Thoracic aorta (tissue), 2 donors: Measurements from ENCODE around the gene KCP. TPM values are rescaled to one million over a fixed set of nuclear protein-coding genes. Genes with fewer than 3 reads are reported as not detected.

ENCODE experiments used
- ATAC-seq: fragments of 150-250 bp; one replicate; pipeline ENCODE4 v1.8.0; 2017; ENCODE audit warnings: low read depth; ENCODE audit not compliant: insufficient number of reproducible peaks, low FRiP score
- DNase-seq: peaks from one replicate; pipeline ENCODE4 v3.0.0-alpha.2; 2020; ENCODE audit warnings: low spot score
- H3K27ac ChIP-seq, 2 donors: fragments of 200-600 bp; sonication (generic); 1 replicate in 1 of 2; 2 replicates in 1 of 2; pipeline ENCODE4 v1.5.1; 2016; ENCODE audit warnings: mild to moderate bottlenecking in 2 of 2, moderate library complexity in 2 of 2
- H3K27me3 ChIP-seq: fragments of 200-600 bp; sonication (generic); replicated peaks from 2 replicates; pipeline ENCODE4 v1.6.0; 2016; ENCODE audit warnings: mild to moderate bottlenecking; ENCODE audit not compliant: insufficient read depth
- H3K36me3 ChIP-seq: fragments of 200-600 bp; sonication (generic); one replicate; pipeline ENCODE4 v1.5.1; 2016
- H3K4me1 ChIP-seq, 2 donors: fragments of 200-600 bp; sonication (generic); 1 replicate in 1 of 2; 2 replicates in 1 of 2; pipeline versions ENCODE4 v1.5.1 to v1.6.0; 2016; ENCODE audit warnings: low read depth in 2 of 2, mild to moderate bottlenecking in 1 of 2; ENCODE audit not compliant: control insufficient read depth in 1 of 2
- H3K4me3 ChIP-seq: fragments of 200-600 bp; sonication (generic); 2 replicates; pipeline ENCODE4 v1.5.1; 2016; ENCODE audit warnings: mild to moderate bottlenecking
- H3K9me3 ChIP-seq: fragments of 200-600 bp; sonication (generic); 2 replicates; pipeline ENCODE4 v1.5.1; 2016
- CTCF ChIP-seq: fragments of 200-600 bp; sonication (generic); IDR thresholded peaks from one replicate; pipeline ENCODE4 v1.5.1; 2019; ENCODE audit warnings: antibody characterized with exemption
- total RNA-seq, 2 donors: library from RNA; depleted of rRNA; stranded (reverse); fragments of >200 nt; gene quantifications; one replicate each; pipeline versions ENCODE4 v1.1.0 to v1.2.3, GENCODE V29; 2016

Gene KCP
- total RNA-seq, 2 donors from 2014 or later = 0.81 to 2.0 TPM

GRCh38 chr7:128845987-128846386, 64.5 kb downstream of the KCP start:
- peaks cover 75% of the 10 kb centered on the region for H3K36me3 ChIP-seq
- no peak overlapping the region for H3K27ac ChIP-seq
- no peak overlapping the region for H3K4me3 ChIP-seq
- no peaks in the 10 kb centered on the region for H3K27me3 ChIP-seq
- H3K9me3 ChIP-seq = no peaks in the 10 kb centered on the region
- no peaks in the 10 kb centered on the region for H3K4me1 ChIP-seq
- DNase-seq (no peak), ATAC-seq (no peak)
- no peak for TF ChIP-seq CTCF

DNA sequence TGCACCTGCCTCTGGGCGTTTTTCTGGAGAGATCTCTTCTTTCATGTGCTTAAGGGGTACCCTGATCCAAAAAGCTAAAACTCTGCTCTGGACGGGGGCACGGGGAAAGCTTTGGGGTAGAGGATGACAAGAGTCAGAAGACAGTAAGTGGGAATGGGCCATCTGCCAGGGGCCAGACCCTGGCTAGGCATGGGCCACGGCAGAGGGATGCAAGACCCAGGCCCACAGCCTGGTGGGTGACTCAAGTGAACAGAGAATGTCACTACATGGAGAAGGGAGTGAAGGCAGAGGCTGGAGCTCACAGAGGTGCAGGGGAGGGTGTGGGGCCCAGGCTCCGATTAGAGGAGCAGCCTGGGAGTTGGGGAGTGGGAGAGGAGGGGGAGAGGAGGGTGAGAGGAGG, 65.0 kb downstream of the KCP start:
- H3K4me3 ChIP-seq = no peak overlapping the region
- no peak overlapping the region for H3K27ac ChIP-seq
- no peak for DNase-seq
- TF ChIP-seq CTCF = no peak
- H3K27me3 ChIP-seq = no peaks in the 10 kb centered on the region
- H3K9me3 ChIP-seq = no peaks in the 10 kb centered on the region
- peaks cover 75% of the 10 kb centered on the region for H3K36me3 ChIP-seq
- no peak for ATAC-seq
- no peaks in the 10 kb centered on the region for H3K4me1 ChIP-seq

GRCh38 chr7:128844777-128845311, 65.7 kb downstream of the KCP start:
- no peak overlapping the region for H3K27ac ChIP-seq
- no peak for TF ChIP-seq CTCF
- no peak for ATAC-seq
- DNase-seq = no peak
- no peaks in the 10 kb centered on the region for H3K9me3 ChIP-seq
- no peaks in the 10 kb centered on the region for H3K4me1 ChIP-seq
- no peaks in the 10 kb centered on the region for H3K27me3 ChIP-seq
- H3K4me3 ChIP-seq = no peak overlapping the region
- peaks cover 75% of the 10 kb centered on the region for H3K36me3 ChIP-seq

DNA sequence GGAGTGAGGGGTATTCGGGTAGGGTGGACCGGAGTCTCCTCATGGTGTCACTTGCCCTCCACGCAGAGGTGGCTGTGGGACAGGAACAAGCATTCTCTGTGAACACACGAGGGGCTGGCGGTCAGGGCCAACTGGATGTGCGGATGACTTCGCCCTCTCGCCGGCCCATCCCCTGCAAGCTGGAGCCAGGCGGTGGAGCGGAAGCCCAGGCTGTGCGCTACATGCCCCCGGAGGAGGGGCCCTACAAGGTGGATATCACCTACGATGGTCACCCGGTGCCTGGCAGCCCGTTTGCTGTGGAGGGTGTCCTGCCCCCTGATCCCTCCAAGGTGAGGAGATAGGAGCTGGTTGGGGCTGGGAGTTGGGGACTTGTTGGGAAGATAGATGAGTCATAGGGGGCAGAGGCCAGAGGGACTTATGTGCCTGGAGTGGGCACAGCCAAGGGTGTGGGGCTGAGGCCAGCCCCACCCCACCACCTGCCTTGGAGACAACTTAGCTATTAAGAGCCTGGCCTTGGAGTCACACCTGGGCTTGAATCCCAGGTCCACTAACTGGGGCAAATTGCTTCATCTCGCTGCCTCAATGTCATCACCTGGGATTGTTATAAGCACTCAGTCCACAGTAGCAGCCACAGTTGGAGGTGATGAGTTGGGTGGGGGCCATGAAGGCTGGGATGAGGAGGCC, 66.4 kb downstream of the KCP start:
- Histone ChIP-seq H3K36me3 (peaks cover 76% of the 10 kb centered on the region), H3K4me1 (no peaks in the 10 kb centered on the region), H3K9me3 (no peaks in the 10 kb centered on the region), H3K27me3 (no peaks in the 10 kb centered on the region), H3K27ac (no peak overlapping the region), H3K4me3 (no peak overlapping the region)
- no peak for ATAC-seq
- no peak for TF ChIP-seq CTCF
- no peak for DNase-seq

DNA sequence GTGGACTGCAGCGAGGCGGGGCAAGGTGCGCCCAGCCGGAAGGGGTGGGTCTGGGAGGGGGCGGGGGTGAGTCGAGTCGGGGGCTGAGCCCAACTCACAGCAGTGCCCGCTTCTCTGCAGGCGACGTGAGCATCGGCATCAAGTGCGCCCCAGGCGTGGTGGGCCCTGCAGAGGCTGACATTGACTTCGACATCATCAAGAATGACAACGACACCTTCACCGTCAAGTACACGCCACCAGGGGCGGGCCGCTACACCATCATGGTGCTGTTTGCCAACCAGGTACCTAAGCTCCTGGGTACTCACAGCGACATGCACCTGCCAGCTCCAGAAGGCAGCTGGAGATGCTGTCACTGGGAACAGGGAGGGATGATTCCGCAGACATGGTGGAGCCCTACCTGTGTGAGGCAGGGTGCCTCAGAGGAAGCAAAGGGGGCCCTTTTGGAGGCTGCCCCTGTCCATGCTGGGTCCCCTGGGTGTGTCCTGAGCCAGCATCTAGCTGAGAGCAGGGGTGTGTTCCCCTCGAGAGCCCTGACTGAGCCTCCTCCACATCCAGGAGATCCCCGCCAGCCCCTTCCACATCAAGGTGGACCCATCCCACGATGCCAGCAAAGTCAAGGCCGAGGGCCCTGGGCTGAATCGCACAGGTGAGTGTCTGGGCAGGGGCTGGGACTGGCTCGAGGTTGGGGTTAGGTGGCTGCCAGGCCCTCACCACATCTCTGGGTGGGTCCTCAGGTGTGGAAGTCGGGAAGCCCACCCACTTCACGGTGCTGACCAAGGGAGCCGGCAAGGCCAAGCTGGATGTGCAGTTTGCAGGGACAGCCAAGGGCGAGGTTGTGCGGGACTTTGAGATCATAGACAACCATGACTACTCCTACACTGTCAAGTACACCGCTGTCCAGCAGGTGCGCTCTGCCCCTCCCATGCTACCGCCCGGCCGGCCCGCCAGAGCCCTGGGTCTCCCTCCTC, 67.6 kb downstream of the KCP start:
- no peaks in the 10 kb centered on the region for H3K4me1 ChIP-seq
- H3K4me3 ChIP-seq = no peak overlapping the region
- no peak for ATAC-seq
- TF ChIP-seq CTCF = no peak
- no peaks in the 10 kb centered on the region for H3K27me3 ChIP-seq
- H3K27ac ChIP-seq = no peak overlapping the region
- no peaks in the 10 kb centered on the region for H3K9me3 ChIP-seq
- DNase-seq = no peak
- H3K36me3 ChIP-seq = peaks cover 77% of the 10 kb centered on the region
